Stimulated activated CD4-positive, alpha-beta T cell treated with anti-CD3 and anti-CD28 coated beads, Interleukin-15, amount 100 ng/mL, for 24 hours (primary cell): ENCODE measurements around the gene EBF3.
A peak's percentile ranks its signal among the peaks of the same experiment; 100 is the strongest.

Experiments
- DNase-seq: peaks from one replicate; pipeline ENCODE4 v3.0.0-alpha.2; 2020

The EBF3 gene

GRCh38 chr10:129909531-129910256, 54.4 kb downstream of the EBF3 start:
- no peak for DNase-seq

DNA sequence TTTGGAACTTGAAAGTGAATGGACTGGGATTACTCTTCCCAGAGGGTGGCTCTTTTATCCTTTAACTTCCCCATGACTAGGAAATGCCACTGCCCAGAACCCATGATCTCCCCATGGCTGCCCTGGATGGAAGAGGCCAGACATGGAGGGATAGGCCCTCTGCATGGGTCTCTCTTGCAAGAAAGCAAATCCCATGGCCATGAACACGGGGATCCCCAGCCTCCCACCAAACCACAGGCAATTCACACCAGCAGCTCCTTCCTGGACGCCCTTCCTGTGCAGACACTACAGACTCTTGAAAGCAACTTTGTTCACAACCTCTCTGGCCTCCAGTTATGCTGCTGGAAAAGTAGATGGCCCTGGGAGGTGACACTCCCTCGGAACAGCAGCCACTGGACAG, 55.0 kb downstream of the EBF3 start:
- no peak for DNase-seq

GRCh38 chr10:129908406-129908805, 55.7 kb downstream of the EBF3 start:
- DNase-seq, result no peak

DNA sequence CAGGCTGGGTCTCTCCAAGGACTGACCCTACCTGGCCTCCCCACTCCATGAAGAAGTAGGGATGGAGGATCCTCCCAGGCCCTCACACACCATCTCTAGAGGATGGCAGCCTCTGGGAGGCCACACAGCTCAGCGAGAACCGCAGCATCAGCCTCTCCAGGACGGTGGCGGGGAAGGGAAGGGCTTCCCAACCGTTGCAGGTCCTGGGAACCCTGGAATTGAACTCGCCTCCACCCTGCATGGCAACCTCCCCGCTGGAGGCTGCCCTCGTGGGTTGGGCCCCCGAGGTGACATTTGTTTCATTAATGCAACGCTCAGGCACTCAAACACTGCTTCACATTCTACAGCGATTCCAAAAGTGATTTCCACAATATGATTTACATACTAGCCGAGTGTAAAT, 58.5 kb downstream of the EBF3 start:
- no peak for DNase-seq

DNA sequence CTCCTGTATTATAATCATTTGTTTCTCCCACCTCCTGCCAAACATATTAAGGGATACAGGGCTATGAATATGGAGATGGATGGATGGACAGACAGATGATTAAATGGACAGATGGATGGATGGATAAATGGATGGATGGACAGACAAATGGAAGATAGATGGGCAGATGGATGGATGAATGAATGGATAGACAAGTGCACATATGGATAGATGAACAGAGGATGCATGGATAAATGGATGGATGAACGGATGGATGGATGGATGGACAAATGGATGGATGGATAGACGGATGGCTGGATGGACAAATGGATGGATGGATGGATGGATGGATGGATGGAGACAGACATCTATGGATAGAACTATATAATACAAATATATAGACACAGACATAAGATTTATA, 59.8 kb downstream of the EBF3 start:
- no peak for DNase-seq

DNA sequence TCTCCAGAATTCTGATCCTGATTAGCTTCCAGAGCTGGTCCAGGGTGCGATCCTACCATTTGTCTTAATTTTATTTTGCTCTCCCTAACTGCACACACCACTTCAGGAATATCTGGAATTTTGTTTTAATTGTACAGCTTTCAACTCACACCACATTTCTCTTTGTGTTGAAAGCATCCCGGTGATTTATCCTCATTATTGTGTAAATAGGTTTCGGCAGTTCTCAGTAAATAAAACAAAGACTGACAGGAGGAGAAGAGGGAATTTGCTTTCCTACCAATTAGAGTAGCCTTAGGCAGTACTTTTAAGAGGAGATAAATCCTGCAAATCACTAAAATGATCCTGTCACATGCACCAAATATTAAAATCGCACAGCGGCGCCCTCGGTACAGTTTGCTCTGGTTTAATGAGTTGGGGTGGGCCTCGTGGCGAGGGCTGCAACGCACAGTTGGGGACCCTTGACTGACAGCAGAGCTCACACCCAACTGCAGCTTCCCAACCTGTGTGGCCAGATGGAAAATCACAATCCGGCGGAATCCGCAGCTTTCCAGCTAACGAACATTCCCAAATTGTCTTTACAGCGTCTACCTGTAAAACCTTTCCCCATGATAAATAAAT, 62.6 kb downstream of the EBF3 start:
- no peak for DNase-seq

- no peak for DNase-seq
Observed at GRCh38 chr10:129900825-129901224, 63.2 kb downstream of the EBF3 start.

DNA sequence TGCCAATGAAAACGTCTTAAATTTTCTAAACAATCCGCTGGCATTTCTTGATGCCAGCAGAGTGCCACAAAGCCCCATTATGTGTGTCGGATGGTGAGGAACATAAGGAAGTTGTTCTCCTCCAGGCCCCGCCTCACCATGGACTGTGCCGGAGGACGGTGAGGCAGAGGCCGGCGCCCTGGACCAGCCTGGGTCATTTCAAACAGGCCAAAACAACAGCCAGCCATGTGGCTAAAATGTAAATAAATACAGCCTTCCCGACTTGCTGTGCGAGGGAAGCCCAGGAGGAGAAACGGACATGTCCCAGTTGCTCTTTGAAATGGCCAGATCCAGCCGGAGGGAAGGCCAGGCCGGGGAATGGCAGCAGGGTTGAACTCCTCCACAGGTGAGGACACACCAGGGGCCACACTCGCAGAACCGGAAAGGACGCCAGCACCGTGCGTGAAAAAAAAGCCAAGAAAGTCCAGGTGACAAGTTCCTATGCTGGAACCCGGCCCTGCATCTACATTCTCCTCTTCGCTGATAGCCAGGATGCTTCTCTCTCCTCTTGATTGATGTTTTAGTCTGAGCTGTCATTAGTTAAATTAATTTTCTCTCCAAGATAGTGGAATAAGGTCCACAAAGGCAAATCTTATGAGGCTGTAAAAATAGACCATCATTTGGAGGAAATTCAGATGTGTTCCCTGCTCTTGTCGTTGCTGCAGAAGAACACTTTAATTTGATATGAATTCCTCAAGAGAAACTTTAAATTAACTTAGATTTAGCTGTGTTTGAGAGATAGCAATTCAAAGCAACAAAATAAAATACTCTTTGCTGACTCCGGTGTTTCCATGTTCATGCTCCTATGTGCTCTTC, 64.6 kb downstream of the EBF3 start:
- no peak for DNase-seq

GRCh38 chr10:129898706-129899268, 65.3 kb downstream of the EBF3 start:
- DNase-seq, result no peak

GRCh38 chr10:129897871-129898626, 66.0 kb downstream of the EBF3 start:
- no peak for DNase-seq

DNA sequence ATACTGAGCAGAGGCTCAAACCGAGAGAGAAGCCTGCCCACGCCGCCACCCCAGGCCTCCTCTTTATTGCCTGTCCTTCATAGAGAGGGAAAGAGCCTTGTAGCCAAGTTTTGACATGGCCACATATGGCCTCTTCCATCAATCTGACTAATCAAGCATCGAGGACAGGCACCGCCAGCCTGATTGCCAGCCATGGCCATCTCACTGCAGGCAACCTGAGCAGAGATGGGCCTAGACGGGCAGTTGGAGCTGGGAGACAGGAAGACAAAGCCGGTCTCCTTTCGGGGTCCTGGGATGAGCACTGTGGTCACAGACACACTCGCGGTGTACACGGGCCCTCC, 67.2 kb downstream of the EBF3 start:
- no peak for DNase-seq

GRCh38 chr10:129896136-129896859, 67.8 kb downstream of the EBF3 start:
- no peak for DNase-seq

- no peak for DNase-seq
Observed at GRCh38 chr10:129895811-129896135, 68.3 kb downstream of the EBF3 start.

DNA sequence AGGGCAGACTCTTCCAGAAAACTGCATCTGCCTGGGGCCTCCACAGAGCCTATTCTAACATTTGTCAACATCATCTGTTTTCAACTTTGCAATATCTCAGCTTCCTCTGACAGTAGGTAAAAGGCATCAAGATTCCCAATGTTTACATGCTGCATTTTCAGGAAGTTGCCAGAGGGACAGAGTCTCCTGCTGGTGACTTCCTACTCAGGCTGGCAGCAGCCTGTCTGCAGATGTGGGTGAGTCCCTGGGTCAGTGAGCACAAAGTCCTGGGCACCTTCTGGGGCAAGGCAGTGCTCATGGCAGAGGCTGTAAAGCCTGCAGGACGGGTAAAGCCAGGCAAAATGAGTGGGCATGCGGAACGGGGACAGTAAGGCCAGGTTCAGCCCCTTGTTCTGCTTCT, 69.4 kb downstream of the EBF3 start:
- DNase-seq, result no peak

DNA sequence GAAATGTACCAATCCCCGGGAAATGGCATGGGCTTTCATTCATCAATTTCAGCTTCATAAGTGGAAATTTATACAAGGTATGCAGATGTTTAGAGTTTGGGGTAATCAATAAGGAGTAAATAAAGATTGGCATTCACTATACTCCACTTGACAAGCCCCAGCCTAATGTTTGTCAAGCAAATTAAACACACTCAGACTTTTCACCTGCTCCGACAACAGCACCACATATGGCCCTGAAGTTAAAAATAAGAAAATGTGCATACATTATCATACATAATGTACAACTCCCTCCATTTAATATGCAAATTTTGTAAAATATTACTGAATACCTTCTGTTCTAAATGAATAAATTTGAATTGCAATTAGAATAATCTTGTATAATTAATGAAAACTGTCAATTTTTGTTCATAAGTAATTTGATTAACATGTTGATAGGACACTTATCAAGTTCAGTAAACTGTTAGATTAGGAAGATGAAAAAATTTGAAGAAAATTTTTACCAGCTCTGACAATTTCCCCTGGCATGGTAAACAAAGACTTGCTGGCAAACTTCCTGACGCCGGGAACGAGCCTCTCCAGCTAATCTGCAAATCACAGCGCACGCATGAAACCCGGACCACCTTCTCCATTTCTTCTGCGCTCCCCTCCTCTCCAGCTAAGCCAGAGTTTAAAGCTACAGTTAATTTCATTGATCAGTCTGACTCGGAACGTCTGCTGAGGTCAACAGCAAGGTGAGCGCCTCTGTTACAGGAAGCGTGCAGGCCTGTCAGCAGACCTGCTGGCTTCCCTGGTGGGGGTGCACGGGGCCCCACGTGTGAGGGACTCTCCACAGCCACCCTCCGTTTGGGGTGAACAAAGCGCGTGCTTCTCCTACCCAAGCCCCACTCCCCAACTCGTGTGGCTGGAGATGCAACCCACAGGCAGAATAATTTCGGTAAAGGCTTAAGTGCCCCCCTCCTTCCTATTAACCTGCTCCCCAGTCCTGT, 70.7 kb downstream of the EBF3 start:
- DNase-seq, result no peak

DNA sequence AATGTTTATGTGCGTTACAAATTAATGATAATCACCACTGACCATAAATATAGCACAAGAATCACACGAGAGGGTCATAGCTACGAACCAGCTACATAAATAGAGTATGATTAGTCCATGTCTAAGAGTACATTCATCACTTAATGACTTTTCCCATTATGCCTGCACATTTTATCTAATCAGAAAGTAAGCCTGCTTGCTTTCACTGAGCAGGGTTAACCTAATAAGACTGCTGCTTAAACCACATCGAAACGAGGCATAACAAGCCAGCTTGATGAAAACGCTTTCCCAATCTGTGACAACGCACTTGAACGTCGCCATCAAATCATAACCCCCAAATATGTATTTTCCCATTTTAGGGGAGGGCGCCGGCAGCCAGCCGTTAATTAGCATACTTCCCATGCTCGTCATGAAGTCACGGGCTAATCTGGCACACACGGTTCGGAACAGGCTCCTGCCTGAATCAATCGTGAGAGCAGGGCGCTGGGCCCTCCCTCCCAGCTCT, 71.5 kb downstream of the EBF3 start:
- DNase-seq, result no peak

- DNase-seq, result no peak
Observed at GRCh38 chr10:129891806-129892205, 72.3 kb downstream of the EBF3 start.

DNA sequence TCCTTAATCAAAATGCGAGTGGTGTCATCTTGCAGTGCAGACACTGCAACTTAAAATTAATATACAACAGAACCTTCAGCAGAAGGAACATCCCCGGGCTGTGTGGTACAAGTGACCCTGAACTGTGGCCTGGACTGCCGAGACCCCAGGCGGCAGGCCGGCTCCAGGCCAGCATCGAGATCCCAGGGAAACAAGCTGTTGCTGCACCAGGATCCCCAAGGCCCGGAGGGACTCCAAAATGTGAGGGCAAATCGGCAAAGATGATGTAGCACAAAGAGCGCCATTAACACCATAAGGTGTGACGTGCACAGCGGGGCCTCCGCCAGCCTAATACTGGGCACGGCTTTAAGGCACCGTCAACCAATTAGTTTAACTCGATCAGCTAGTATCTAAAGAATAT, 73.9 kb downstream of the EBF3 start:
- no peak for DNase-seq

DNA sequence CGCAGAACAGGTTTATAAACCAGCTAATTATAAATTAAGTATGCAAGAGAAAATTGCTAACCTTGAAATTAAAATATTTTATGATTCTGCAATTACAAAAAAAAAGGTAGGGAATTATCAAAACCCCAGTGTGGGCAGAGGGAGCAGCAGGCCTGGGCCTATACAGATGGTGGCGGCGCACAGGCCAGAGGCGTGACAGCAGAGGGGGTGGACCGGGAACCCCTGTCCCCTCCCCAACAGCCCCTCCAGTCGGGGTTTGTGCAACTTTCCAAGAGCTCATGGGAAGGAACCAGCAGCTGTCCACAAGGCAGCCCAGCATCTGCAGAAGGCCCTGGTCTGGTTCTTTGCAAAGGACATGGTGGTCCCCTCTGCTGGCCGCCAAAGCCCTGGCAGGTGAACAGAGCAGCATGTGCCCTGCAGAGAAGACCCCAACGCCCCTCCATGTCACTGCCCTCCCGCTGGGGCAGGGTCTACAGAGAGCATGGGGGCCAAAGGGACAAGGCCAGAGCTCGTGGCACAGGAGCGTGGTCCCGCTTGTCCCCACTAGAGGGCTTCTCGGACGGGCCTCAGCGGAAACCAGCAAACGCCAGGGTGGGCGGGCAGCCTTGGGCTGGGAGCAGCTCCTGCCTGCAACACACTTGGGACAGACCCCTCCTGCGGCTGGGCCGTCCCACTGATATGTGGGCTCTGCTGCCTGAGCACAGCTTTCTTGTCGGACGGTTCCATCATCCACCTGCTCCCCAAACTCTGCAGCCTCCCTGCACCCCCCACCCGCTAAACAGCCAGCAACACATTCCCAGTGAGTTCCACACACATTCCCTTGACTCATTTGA, 75.1 kb downstream of the EBF3 start:
- DNase-seq, result peak; percentile 70
